NCI-H2227 (cell line): ENCODE results near the gene ZMYM5.
A peak's percentile ranks its signal among the peaks of the same experiment; 100 is the strongest.
"Not testable (repeated sequence)": the region's sequence is repeated elsewhere in the genome, so short reads cannot be mapped to it uniquely, and the experiment has no call there.

Source experiments
- DNase-seq: peaks from one replicate; lab custom pipeline; 2025; ENCODE audit not compliant: unreplicated experiment; lab: John Stamatoyannopoulos, UW

The ZMYM5 gene

DNA sequence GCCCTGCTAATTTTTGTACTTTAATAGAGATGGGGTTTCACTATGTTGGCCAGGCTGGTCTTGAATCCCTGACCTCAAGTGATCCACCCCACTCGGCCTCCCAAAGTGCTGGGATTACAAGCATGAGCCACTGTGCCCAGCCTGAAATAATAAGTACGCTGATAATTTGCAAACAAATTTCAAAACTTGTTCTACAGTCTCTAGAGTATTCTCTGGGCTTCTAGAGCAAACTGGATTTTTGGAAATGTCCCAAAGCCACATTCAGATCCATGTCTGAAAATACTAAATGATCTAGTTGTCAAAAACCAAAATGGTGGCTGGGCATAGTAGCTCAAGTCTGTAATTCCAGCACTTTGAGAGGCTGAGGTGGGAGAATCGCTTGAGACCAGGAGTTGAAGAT lies 40.8 kb downstream of the ZMYM5 start:
- no peak for DNase-seq

GRCh38 chr13:19818223-19818842 lies 45.1 kb downstream of the ZMYM5 start:
- no peak for DNase-seq

GRCh38 chr13:19817510-19818158 lies 45.8 kb downstream of the ZMYM5 start:
- no peak for DNase-seq

DNA sequence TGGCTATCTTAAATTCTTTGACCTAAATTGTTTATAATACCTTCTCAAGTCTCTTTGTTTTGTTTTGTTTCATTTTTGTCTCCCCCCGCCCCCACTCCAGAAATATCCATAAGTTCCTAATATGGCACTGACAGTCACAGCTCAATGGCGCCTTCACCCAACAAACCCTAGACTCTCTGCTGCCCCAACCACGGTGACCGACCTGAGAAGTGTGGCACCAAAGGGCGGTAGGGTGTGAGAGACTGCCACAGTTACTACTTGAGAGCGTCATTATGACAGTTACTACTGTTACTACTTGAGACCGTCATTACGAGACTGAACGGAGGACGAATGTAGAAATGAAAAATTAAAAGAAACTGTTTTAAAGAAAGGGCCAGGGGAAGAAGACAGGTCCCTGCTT lies 46.3 kb downstream of the ZMYM5 start:
- no peak for DNase-seq

- DNase-seq, result not testable (repeated sequence)
Measured at GRCh38 chr13:19815842-19816241, 47.6 kb downstream of the ZMYM5 start.

DNA sequence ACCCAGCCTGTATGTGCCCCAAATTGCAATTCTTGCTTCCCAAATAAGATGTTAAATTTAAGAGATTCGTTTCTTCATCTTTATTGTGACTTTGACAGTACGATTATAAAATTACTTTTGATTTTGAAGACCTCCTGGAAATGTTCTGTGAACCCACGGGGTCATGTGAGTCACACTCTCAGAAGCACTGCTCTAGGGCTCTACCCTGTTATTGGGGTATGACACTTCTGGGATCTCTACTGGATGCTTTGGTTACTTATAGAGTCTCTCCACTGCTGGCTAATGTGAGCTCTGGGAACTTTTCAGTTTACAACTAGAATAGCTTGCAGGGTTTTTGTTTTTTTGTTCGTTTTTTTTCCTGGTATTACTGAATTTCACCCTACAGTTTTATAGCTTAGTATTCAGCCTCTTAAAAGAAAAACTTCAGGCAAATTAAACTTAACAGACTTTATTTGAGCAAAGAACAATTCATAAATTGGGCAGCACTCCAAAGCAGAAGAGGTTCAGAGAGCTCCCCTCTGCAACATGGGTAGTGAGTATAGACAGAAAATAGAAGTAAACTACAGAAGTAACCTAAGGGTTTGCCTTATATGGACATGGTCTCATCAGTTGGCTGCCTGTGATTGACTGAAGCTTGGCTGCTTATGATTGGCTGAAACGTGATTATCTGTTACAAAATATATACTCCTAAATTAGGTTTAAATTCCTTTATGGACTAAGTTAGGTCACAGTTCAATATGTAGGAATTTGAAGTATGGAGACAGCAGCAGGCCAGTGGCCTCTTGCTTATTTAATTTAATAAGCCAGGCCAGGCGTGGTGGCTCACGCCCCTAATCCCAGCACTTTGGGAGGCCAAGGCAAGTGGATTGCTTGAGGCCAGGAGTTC lies 52.2 kb downstream of the ZMYM5 start:
- no peak for DNase-seq

DNA sequence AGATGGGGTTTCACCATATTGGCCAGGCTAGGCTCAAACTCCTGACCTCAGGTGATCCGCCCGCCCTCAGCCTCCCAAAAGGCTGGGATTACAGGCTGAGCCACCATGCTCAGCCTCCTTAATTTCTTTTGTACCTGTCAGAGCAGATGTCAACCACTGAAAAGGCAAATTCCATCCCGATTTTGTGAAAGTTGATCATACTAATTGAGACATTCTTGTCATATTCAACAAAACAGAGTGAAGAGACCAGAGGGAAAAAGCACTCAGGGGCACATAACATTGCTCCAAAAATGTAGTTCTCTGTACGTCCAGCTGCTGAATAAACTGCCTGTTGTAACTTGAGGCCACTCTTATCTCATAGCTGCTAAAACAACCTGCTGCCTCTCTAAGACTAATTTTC lies 53.3 kb downstream of the ZMYM5 start:
- DNase-seq, result no peak

- no peak for DNase-seq
Measured at GRCh38 chr13:19805765-19806164, 57.7 kb downstream of the ZMYM5 start.

- DNase-seq, result no peak
Measured at GRCh38 chr13:19795956-19796355, 67.5 kb downstream of the ZMYM5 start.

GRCh38 chr13:19794631-19795030 lies 68.8 kb downstream of the ZMYM5 start:
- no peak for DNase-seq

DNA sequence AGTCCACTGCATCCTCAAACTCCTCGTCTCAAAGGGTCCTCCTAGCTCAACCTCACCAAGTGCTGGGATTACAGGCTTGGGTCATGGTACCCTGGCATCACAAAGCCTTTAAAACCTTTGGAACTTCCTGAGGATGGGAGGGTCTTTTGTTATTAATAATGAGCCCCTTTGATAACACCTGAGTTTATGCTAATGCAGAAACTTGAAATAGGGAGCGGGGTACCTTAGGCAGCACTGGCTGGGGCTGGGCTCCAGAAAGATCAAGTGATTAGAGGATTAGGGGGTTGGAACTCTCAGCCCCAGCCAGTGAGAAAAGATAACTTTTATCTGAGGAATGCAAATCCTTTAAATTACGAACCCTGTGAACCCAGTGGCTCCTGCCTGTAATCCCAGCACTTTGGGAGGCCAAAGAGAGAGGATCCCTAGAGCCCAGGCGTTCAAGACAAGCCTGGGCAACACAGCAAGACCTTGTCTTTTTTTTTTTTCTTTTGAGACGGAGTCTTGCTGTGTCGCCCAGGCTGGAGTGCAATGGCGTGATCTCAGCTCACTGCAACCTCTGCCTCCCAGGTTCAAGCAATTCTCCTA lies 71.4 kb downstream of the ZMYM5 start:
- DNase-seq, result no peak

- DNase-seq, result peak; percentile 95
Measured at GRCh38 chr13:19782727-19783682, 80.4 kb downstream of the ZMYM5 start, which contains the start of gene PSPC1. Gene PSPC1 (minus strand): TSS chr13:19782945. CDS start chr13:19782757, 188 bp downstream.

GRCh38 chr13:19782049-19782726 lies 81.3 kb downstream of the ZMYM5 start:
- peak; percentile 51 for DNase-seq

DNA sequence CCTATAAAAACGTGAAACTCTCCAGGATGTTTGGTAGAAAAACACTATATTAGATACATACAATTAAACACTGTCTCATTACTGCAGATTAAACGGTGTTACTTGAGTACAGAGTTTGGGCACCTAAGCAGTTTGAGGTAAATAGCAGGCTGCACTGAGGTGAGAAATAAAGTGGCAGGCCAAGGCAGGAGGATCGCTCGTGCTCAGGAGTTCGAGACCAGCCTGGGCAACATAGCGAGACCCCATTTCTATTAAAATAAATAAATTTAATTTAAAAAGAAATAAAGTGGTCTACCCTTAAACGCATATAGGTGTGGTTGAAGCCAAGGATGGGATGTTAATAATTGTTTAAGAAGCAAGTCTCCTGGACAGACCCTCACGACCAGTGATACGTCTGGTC lies 81.9 kb downstream of the ZMYM5 start:
- no peak for DNase-seq

DNA sequence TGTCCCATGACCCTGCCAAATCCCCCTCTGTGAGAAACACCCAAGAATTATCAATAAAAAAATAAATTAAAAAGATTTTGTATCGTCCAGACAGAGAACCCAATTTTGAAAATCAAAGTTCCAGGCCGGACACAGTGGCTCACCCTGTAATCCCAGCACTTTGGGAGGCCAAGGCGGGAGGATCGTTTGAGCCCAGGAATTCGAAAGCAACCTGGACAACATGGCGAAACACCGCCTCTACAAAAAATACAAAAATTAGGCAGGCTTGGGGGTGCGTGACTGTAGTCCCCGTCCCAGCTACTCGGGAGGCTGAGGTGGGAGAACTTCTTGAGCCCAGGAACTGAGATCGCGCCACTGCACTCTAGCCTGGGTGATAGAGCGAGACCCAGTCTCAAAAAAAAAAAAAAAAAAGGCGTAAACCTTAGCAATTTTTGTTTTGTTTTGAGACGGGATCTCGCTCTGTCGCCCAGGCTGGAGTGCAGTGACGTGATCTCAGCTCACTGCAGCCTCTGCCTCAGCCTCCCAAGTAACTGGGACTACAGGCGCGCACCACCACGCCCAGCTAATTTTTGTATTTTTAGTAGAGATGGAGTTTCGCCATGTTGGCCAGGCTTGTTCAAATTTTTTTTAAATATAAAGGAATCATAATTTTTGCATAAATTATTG lies 82.6 kb downstream of the ZMYM5 start:
- not testable (repeated sequence) for DNase-seq
